NAMALWA (cell line): ENCODE measurements around the gene RASIP1.

Source experiments
- DNase-seq: peaks from one replicate; pipeline ENCODE4 v3.0.0-alpha.2; 2015; ENCODE audit warnings: low spot score

Gene RASIP1

DNA sequence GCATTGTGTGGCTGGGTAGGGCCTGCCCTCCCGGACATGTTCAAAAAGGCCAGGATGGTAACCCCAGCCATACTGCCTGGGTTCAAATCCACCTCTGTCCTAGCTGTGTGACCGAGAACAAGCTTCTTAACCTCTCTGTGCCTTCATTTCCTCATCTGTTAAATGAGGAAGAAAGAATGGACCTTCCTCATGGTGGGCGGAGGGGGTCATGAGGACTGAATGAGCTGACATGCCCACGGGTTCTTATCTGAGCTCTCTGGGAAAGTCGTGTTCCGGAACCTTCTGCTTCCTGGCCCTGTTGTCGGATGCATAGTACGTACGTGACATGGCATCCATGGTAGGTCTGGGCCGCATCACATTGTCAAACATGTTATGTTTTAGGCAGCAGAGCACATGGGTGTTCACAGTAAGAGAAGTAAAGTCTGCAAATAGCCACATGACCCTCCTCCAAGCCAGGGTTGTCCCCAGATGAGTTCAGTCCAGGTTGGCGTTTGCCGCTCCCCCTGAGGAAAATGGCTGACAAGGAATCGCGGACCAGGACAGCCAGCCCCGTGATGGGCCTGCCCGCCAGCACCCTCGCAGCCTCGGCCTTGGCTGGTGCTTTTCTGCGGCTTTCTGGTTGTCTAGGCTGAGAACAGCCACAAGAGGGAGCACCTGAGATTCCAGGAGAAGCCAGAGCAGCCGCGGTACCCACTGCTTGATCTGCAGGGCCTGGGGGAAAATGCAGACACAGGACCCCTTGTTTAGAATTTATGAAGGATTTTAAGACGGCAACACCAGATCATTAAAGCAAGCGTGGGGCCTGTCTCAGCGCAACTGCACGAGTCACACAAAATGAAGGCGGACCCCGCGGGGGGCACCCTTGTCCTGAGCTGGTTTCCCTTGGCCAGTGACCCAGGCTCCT lies 65.2 kb downstream of the RASIP1 start:
- peak; percentile 90 for DNase-seq

GRCh38 chr19:48674216-48674809 lies 66.1 kb downstream of the RASIP1 start:
- no peak for DNase-seq

- DNase-seq = no peak
Observed at GRCh38 chr19:48673436-48674100, 66.8 kb downstream of the RASIP1 start.

DNA sequence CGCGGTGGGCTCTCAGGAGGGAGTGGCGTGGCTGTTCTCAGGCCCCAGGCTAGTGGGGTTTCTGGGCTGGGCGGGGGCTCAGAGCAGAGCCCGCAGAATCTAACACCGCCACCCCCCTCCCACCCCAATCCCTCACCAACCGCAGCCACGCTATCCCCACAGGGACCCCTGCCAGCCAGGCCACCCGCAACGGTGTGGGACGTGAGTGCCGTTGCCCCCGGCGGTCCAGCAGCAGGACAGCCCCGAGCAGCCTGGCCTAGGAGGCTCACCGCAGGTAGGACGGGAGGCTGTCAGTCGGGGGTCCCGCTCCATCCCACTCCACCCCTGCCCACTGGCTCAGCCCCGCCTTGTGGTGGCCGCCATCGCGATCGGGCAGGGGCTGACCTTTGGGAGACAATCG lies 67.4 kb downstream of the RASIP1 start, which contains the start of gene NTN5:
Gene NTN5 (minus strand): TSS at position 24 of the 400 bp plus-strand sequence. CDS start 2,031 bp downstream, outside the sequence.
- DNase-seq = no peak

DNA sequence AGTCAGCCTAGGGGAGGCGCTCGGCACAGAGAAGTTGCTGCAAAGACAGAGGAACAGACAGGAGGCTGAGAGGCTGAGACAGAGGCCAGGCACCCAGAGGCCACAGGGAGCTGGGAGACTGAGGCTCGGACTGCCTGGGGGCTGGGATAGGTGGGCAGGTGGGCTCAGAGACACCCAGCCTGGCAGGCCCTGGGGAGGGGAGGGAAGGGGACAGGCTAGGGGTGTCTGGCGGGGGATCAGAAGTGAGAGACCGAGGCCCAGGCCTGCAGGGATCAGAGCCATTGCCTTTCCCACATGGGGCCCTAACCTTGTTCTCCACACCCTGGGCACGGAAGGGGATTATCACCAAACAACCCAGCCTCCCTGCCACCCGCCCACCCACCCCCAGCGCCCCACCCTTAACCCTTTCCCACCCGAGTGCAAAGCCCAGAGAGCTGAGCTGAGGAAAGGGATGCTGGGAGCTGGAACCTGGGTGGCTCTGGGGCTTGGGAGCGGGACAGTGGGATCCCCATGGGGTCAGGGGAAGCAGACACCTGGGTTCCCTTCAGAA lies 68.9 kb downstream of the RASIP1 start:
- DNase-seq = no peak

DNA sequence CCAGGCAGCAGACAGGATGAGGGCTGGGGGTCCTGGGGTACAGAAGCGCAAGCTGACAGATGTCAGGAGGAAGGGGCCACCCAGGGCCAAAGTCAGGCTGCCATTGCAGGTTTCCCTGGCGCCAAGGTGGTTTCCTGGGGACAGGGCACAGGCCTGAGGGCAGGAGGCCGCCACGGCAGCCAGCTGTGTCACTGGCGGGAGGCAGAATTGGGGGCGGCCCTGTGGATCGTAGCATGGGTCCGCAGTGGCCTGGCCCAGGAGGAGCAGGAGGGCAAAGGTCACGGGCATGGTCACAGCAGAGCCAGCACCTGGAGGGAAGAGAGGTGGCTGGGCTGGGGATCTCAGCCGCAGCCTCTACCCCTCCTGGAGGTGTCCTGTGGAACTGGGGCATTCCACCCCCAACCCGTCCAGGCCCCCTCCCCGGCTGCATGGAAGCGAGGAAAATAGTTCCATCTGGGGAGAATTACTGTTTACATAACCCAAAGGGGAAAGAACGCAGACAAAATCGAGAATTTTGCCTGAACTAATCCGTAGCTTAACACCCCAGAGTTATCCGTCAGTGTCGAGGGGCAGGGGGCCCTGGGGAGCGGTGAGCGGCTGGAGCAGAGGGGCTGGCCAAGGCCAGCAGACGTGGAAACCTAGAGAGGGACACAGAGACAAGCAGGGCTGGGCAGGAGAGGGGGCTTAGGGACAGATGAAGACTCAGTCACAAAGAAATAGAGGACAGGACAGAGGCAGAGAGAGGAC lies 69.5 kb downstream of the RASIP1 start:
- DNase-seq = no peak
